Thoracic aorta endothelial cell (primary cell): ENCODE results near the gene SPATA25. TPM values are rescaled to one million over a fixed set of nuclear protein-coding genes. Genes with fewer than 3 reads are reported as not detected.

Experiments
- total RNA-seq: library from RNA; depleted of rRNA; stranded (reverse); fragments of >200 nt; gene quantifications from 2 replicates; pipeline ENCODE4 v1.2.3, GENCODE V29; 2012

Gene SPATA25, protein sequence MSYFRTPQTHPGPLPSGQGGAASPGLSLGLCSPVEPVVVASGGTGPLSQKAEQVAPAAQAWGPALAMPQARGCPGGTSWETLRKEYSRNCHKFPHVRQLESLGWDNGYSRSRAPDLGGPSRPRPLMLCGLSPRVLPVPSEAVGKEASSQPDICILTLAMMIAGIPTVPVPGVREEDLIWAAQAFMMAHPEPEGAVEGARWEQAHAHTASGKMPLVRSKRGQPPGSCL
- total RNA-seq = 0.79 and 1.2 TPM in 2 replicates

DNA sequence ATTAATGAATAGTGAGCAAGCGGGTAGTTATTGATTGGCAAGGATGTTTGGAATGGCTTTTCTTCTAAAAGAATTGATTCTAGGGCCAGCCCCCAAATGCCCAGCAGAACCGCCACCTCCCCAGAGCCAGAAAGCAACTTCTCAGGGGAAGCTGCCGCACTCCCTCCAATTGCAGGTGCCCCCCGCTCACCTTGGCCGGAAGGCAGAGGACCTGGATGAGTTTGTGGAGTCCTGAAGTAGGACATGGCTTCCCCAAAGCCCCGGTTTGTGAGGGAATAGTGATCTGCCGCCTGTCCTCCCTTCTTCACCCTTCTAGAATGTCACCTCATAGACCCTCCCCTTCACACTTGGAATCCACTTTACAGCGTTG is at the start of gene SPATA25:
Gene SPATA25 (minus strand): TSS at position 277 of the 370 bp plus-strand sequence. CDS start 32 bp downstream, at position 245.

DNA sequence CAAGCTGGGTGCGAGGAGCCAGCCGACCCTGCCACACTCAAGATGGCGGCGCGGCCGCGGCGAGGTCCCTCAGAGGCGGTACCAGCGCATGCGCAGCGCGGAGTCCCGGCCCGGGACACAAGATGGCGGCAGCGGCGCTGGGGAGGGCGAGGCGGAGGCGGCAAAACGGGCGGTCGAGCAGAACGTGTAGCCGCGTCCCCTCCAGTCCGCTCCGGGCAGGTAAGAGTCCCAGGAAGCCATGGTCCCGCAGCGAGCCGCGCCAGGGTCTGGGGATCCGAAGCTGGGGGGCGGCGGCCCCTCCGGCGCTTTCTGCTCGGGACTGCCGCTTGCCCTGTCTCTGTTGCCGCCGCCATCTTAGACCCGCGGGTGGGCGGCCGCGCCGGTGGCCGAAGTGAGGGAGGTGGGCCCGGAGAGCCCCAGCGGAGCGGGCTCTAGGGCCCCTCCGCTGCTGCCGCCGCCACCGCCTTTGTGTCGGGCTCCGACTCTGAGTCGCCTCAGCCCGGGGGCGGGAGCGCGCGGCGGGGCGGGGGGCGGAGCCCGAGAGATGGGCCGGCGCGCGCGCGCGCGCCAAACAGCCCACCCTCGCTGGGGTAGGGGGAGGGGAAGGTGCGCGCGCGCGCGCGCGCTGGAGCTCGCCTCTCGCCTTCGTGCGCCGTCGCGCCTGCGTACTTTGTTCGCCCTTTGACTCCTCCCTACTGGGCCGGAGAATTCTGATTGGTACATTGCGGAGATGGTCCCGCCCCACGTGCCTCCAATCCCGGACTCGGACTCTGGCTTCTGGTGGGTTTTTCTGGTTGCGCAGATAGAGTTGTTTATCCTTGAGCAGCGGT is 47.4 kb upstream of the SPATA25 start, which contains the start of gene PCIF1:
Gene PCIF1 (plus strand): TSS at position 98 of the 830 bp plus-strand sequence. CDS start 4,317 bp downstream, outside the sequence.

DNA sequence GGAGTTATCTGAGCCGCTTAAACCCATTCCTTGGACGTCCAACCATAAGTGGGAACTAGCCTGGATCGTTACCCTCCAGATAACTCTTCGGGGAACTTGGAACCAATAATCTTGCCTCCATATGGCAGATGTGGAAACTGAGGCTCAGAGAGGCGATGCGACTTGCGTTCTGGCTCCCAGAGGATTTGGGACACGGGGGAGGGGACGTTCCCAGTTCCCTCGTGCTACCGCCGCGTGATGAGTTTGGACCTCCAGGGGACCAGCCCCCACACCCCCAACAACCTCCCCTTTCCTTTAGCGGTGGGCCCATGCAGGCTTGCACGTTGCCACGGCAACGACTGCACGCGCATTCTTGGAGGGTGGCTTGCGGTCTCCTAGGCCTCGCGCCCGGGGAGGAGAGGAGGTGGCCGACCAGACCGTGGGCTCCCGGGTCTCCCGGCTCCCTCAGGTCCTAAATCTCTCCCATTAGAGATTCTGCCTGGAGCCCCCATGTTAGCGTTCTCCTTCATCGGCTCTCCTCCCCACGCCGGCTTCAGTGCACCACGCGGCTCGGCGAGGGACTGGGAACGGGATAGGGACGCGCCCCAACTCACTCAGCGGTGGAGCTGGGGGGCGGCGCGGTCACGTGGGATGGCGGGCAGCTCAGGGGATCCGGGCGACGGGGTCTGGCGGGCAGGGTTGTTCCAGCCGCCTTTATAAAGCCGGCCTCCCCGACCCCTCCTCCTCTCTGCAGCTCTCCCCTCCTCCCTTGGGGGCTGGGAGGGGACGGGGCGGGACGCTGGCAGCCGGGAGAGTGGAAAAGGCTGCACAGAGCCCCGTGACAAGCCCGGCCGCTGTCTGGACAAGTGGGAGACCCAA is 24.3 kb upstream of the SPATA25 start, which contains the start of gene PLTP:
Gene PLTP (minus strand): TSS at position 670 of the 858 bp plus-strand sequence. CDS start 703 bp downstream, outside the sequence.

GRCh38 chr20:45890985-45891983 is 3.9 kb upstream of the SPATA25 start, which contains the start of the genes CTSA and NEURL2:
Gene CTSA (plus strand): TSS chr20:45891335. CDS start chr20:45891569, 234 bp downstream.
Gene NEURL2 (minus strand): TSS chr20:45891208. CDS start chr20:45890991, 217 bp downstream.

GRCh38 chr20:45880988-45881788 is 6.2 kb downstream of the SPATA25 start, which contains the start of gene ZSWIM1:
Gene ZSWIM1 (plus strand): TSS chr20:45881227. CDS start chr20:45882593, 1,366 bp downstream.

GRCh38 chr20:45857114-45857881 is 30.1 kb downstream of the SPATA25 start, which contains the start of the genes ACOT8 and ZSWIM3:
Gene ACOT8 (minus strand): TSS chr20:45857392. CDS start chr20:45857315, 77 bp downstream.
Gene ZSWIM3 (plus strand): TSS chr20:45857614. CDS start chr20:45857826, 212 bp downstream.

Other genes with a start within 250 kb of the SPATA25 start
- gene WFDC11, start 217.4 kb downstream of the SPATA25 start, total RNA-seq = not detected in 2 replicates
- not detected in 2 replicates for gene WFDC13, start 185.6 kb downstream of the SPATA25 start, total RNA-seq
- not detected in 2 replicates for gene WFDC10B, start 182.6 kb downstream of the SPATA25 start, total RNA-seq
- not detected in 2 replicates for gene SPINT4, start 165.3 kb downstream of the SPATA25 start, total RNA-seq
- gene WFDC3, start 95.7 kb downstream of the SPATA25 start, total RNA-seq = 0.13 TPM in 1 of 2 replicates, not detected in the other
- gene DNTTIP1, start 95.7 kb downstream of the SPATA25 start, total RNA-seq = 18.8 and 22.7 TPM in 2 replicates
- 34.0 and 61.5 TPM in 2 replicates for gene UBE2C, start 75.0 kb downstream of the SPATA25 start, total RNA-seq
- gene TNNC2, start 60.3 kb downstream of the SPATA25 start, total RNA-seq = not detected in 2 replicates
- gene SNX21, start 53.8 kb downstream of the SPATA25 start, total RNA-seq = 19.8 and 22.3 TPM in 2 replicates
- 16.8 and 24.0 TPM in 2 replicates for gene ACOT8, start 30.2 kb downstream of the SPATA25 start, total RNA-seq
- gene ZSWIM3, start 30.0 kb downstream of the SPATA25 start, total RNA-seq = 4.8 and 5.4 TPM in 2 replicates
- gene ZSWIM1, start 6.4 kb downstream of the SPATA25 start, total RNA-seq = 9.3 and 10.4 TPM in 2 replicates
- gene NEURL2, start 3.6 kb upstream of the SPATA25 start, total RNA-seq = 2.0 and 3.3 TPM in 2 replicates
- gene CTSA, start 3.7 kb upstream of the SPATA25 start, total RNA-seq = 55.5 and 55.7 TPM in 2 replicates
- gene PLTP, start 24.5 kb upstream of the SPATA25 start, total RNA-seq = 13.4 and 17.0 TPM in 2 replicates
- 12.2 and 15.7 TPM in 2 replicates for gene PCIF1, start 47.1 kb upstream of the SPATA25 start, total RNA-seq
- gene ZNF335, start 84.6 kb upstream of the SPATA25 start, total RNA-seq = 18.6 and 20.5 TPM in 2 replicates
- gene MMP9, start 121.3 kb upstream of the SPATA25 start, total RNA-seq = not detected in 2 replicates
- gene SLC12A5, start 141.6 kb upstream of the SPATA25 start, total RNA-seq = under 0.01 and 0.22 TPM in 2 replicates
- 28.3 and 29.2 TPM in 2 replicates for gene NCOA5, start 202.3 kb upstream of the SPATA25 start, total RNA-seq
- 8.4 and 19.2 TPM in 2 replicates for gene CD40, start 230.7 kb upstream of the SPATA25 start, total RNA-seq